ENCODE results near the gene EHMT2.
"Not testable (repeated sequence)": the region's sequence is repeated elsewhere in the genome, so short reads cannot be mapped to it uniquely, and the experiment has no call there.

The EHMT2 gene

DNA sequence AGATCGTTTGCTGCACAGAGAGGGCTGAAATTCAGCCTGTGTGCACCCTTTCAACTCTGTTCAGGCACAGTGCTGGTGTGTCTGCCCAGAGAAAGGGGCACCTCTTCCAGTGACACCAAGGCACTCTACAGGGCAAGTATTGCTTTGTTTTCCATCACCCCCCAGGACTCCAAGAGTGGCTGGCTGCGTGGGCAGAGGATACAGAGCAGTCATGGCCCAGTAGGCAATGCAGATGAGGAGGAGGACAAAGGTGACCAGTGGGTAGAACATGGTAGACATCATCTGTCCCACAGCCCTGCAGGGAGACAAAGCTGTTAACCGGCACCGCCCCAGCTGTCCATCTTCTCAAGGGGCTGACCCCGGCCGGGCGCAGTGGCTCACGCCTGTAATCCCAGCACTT is 28.2 kb downstream of the EHMT2 start:
- no peaks in the 10 kb centered on the region for H3K27me3 ChIP-seq (ENCODE audit: insufficient read depth, insufficient read length)
- no peak for DNase-seq (ENCODE audit: low read depth, low spot score)
- no peak overlapping the region for H3K4me3 ChIP-seq (ENCODE audit: insufficient read length, low read depth)

DNA sequence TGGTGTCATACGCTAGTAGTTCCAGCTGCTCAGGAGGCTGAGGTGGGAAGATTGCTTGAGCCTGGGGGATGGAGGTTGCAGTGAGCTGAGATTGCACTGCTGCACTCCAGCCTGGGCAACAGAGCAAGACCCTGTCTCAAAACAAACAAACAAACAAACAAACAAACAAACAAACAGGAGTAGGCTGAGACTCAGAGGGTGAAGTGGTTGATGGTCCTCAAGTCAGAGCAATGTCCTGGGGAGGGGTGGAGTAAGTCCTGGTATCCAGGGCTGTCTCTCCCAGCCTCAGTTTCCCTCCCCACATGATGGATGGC is 28.9 kb downstream of the EHMT2 start:
- H3K4me3 ChIP-seq (ENCODE audit: insufficient read length, low read depth); H3K9me3 ChIP-seq (ENCODE audit: insufficient read depth, low read length); DNase-seq (ENCODE audit: low read depth, low spot score); H3K27me3 ChIP-seq (ENCODE audit: insufficient read depth, insufficient read length); H3K36me3 ChIP-seq (ENCODE audit: insufficient read depth, insufficient read length, low read length); H3K9ac ChIP-seq (ENCODE audit: insufficient read length, low read depth): not testable (repeated sequence)
- peaks cover 11% of the 10 kb centered on the region for H3K4me1 ChIP-seq (ENCODE audit: insufficient read depth, insufficient read length)

More for the DNA sequence above, 28.2 kb downstream of the EHMT2 start:
- H3K36me3 ChIP-seq (ENCODE audit: insufficient read depth, insufficient read length, low read length) = no peaks in the 10 kb centered on the region
- peaks cover 11% of the 10 kb centered on the region for H3K4me1 ChIP-seq (ENCODE audit: insufficient read depth, insufficient read length)
- TF ChIP-seq SUZ12 (IDR thresholded peaks at IDR 0.05; ENCODE audit: extremely low read depth, insufficient read depth, insufficient read length) (no peak), YY1 (IDR thresholded peaks at IDR 0.05; ENCODE audit: insufficient read depth, insufficient read length) (no peak), ZNF274 (IDR thresholded peaks at IDR 0.05; ENCODE audit: low read depth, low read length) (no peak)
- no peak overlapping the region for H3K9ac ChIP-seq (ENCODE audit: insufficient read length, low read depth)
- no peaks in the 10 kb centered on the region for H3K9me3 ChIP-seq (ENCODE audit: insufficient read depth, low read length)

DNA sequence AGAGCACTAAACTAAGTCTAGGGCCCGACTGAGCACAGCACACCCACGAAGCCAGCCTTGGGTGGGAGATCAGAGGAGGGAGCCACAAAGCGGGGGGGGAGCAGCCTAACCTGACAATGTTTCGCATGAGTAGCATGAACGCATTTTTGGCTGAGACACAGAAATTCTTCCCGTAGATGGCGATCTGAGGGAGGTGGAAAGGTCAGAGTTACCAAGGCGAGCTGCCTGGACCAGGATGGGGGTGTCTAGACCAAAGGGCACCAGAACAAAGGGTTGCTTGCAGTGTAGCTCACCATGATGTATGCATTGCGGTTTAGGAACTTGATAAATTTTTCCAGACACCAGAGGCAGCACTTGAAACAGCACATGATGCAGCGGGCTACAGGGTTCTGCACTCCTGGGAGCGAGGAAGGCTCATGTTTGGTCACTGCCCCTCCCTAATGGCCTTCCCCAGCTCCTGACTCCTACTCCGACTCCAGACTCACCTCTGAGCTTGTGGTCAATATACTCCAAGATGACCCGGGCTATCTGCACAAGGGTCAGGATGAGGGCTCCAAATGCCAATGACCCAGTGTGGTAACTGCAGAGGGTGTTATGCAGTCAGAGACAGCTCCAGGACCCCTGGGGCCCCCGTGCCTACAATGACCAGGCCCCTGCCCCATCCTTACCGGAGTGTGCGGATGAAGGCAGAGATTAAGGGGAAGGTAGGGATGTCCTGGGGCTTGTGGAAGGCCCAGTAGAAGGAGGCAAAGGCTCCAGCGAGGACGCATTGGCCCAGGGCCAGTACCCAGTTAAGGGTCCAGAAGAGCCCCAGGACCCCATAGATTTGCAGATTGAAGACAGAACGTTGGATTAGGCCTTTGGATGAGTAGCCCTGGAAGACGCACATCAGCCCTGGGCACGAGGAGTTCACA is 32.0 kb downstream of the EHMT2 start:
- Histone ChIP-seq H3K27me3 (ENCODE audit: insufficient read depth, insufficient read length) (no peaks in the 10 kb centered on the region), H3K9me3 (ENCODE audit: insufficient read depth, low read length) (no peaks in the 10 kb centered on the region), H3K36me3 (ENCODE audit: insufficient read depth, insufficient read length, low read length) (peaks cover 7% of the 10 kb centered on the region), H3K9ac (ENCODE audit: insufficient read length, low read depth) (no peak overlapping the region), H3K4me1 (ENCODE audit: insufficient read depth, insufficient read length) (peaks cover 3% of the 10 kb centered on the region), H3K4me3 (ENCODE audit: insufficient read length, low read depth) (no peak overlapping the region)
- no peak for DNase-seq (ENCODE audit: low read depth, low spot score)
- TF ChIP-seq YY1 (IDR thresholded peaks at IDR 0.05; ENCODE audit: insufficient read depth, insufficient read length) = no peak
- no peak for TF ChIP-seq SUZ12 (IDR thresholded peaks at IDR 0.05; ENCODE audit: extremely low read depth, insufficient read depth, insufficient read length)
- TF ChIP-seq ZNF274 (IDR thresholded peaks at IDR 0.05; ENCODE audit: low read depth, low read length) = no peak

DNA sequence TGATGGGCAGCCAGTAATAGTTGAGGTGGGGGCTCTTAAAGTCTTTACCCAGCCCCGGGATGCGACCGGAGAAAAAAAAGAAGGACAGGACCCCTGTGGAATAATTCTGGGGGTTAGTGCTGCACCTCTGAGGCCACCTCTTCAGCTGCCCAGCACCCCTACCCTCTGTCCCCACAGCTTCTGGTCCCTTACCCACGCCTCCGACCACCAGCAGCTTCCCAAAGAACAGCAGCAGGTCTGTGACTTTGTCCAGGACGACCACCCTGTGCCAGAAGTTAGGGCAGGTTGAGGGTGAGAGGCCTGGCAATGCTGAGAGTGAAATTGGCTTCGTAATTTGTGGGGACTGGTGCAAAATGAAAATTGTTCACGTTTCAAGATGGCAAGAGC is 32.7 kb downstream of the EHMT2 start:
- peak overlapping the region; percentile 16 for H3K9ac ChIP-seq (ENCODE audit: insufficient read length, low read depth)
- no peaks in the 10 kb centered on the region for H3K27me3 ChIP-seq (ENCODE audit: insufficient read depth, insufficient read length)
- TF ChIP-seq SUZ12 (IDR thresholded peaks at IDR 0.05; ENCODE audit: extremely low read depth, insufficient read depth, insufficient read length) (no peak), YY1 (IDR thresholded peaks at IDR 0.05; ENCODE audit: insufficient read depth, insufficient read length) (no peak), ZNF274 (IDR thresholded peaks at IDR 0.05; ENCODE audit: low read depth, low read length) (no peak)
- no peak overlapping the region for H3K4me3 ChIP-seq (ENCODE audit: insufficient read length, low read depth)
- peaks cover 4% of the 10 kb centered on the region for H3K4me1 ChIP-seq (ENCODE audit: insufficient read depth, insufficient read length)
- peaks cover 14% of the 10 kb centered on the region for H3K36me3 ChIP-seq (ENCODE audit: insufficient read depth, insufficient read length, low read length)
- no peak for DNase-seq (ENCODE audit: low read depth, low spot score)
- H3K9me3 ChIP-seq (ENCODE audit: insufficient read depth, low read length) = no peaks in the 10 kb centered on the region

DNA sequence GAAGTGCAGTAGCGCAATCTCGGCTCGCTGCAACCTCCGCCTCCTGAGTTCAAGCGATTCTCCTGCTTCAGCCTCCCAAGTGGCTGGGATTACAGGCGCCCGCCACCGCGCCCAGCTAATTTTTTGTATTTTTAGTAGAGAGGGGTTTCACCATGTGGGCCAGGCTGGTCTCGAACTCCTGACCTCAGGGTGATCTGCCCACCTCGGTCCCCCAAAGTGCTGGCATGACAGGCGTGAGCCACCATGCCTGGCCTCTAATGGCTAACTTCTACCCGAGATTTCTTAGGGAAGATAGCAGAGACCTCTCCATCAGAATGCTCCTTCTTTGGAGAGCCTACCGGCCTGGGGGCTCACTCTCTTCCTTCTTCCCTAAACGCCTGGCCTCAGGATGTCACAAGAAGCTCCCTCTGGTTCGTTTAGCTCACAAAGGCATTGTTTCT is 33.4 kb downstream of the EHMT2 start:
- not testable (repeated sequence) for DNase-seq (ENCODE audit: low read depth, low spot score); H3K4me1 ChIP-seq (ENCODE audit: insufficient read depth, insufficient read length); H3K27me3 ChIP-seq (ENCODE audit: insufficient read depth, insufficient read length); H3K9me3 ChIP-seq (ENCODE audit: insufficient read depth, low read length)
- Histone ChIP-seq H3K36me3 (ENCODE audit: insufficient read depth, insufficient read length, low read length) (peaks cover 20% of the 10 kb centered on the region), H3K4me3 (ENCODE audit: insufficient read length, low read depth) (peak overlapping the region; percentile 53), H3K9ac (ENCODE audit: insufficient read length, low read depth) (peak overlapping the region; percentile 16)

DNA sequence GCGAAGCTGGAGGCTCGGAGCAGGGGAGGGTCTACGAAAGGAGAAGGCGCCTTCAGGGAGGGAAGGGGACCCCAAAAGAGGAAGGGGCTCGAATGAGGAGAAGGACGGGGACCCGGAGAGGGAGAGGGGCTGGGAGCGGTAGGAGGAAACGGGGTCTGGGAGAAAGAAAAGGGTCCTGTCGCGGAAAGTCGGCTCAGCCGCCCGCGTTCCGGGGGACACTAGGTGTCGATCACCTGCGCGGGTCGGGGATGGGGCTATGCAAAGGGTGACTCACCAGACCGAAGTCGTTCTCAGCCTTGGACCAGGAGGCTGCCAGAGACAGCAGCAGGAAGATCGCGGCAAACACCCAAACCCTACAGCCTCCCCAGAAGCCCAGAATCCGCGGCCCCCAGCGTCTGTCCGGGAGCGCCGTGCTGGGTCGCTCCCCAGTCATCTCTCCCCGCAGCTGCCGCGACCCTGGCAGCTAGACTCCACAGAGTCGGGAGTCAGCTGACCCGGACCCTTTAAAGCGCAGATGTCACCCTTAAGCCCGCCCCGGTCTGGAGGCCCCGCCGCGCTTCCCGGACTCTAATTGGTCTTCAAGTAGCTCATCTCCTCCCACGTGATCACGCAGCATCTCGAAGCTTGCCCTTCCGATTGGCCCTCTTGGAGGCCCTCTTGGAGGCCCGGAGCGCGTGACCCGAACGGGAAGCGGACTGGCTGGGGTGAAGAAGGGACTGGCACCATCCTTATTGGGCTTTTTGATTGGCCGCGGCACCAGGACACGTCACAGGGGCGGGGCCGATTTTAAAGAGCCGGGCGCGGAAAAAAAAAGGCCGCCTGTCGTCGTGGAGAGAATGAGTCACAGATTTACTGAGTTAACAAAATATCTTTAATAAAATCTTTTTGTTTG is 34.9 kb downstream of the EHMT2 start, which contains the start of gene NEU1:
Gene NEU1, minus strand, starts transcription at position 478 of the 892 bp plus-strand sequence. Its CDS starts 45 bp downstream, at position 433.
- DNase-seq (ENCODE audit: low read depth, low spot score) = peak; percentile 99
- H3K9ac ChIP-seq (ENCODE audit: insufficient read length, low read depth) = peak within 1 kb of the TSS; percentile 93
- TF ChIP-seq YY1 (IDR thresholded peaks at IDR 0.05; ENCODE audit: insufficient read depth, insufficient read length) = no peak
- no peak for TF ChIP-seq ZNF274 (IDR thresholded peaks at IDR 0.05; ENCODE audit: low read depth, low read length)
- TF ChIP-seq SUZ12 (IDR thresholded peaks at IDR 0.05; ENCODE audit: extremely low read depth, insufficient read depth, insufficient read length) = no peak
- peak within 1 kb of the TSS; percentile 84 for H3K4me3 ChIP-seq (ENCODE audit: insufficient read length, low read depth)
- no peaks in the 10 kb centered on the region for H3K27me3 ChIP-seq (ENCODE audit: insufficient read depth, insufficient read length)
- H3K9me3 ChIP-seq (ENCODE audit: insufficient read depth, low read length) = no peaks in the 10 kb centered on the region
- peaks cover 28% of the 10 kb centered on the region for H3K36me3 ChIP-seq (ENCODE audit: insufficient read depth, insufficient read length, low read length)
- H3K4me1 ChIP-seq (ENCODE audit: insufficient read depth, insufficient read length) = peaks cover 4% of the 10 kb centered on the region

DNA sequence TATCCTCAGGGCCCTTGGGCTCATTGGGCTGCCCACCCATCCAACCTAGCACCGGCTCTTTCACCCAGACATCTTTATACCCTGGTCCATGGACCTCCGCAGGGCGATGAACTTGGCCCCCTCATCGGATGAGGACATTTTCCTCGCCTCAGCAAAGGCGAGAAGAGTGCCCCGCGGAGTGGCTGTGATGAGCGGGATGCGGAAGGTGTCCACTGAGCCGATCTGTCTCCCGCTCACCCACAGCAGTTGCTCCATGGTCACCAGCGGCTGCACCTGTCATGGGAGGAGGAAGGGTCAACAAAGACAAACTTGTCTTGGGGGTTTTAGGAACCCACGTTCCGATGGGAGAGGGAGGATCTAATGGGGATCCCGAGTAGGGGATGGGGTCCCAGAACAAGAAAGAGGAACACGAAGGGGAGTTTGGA is 35.6 kb downstream of the EHMT2 start:
- Histone ChIP-seq H3K9me3 (ENCODE audit: insufficient read depth, low read length) (no peaks in the 10 kb centered on the region), H3K27me3 (ENCODE audit: insufficient read depth, insufficient read length) (no peaks in the 10 kb centered on the region), H3K4me3 (ENCODE audit: insufficient read length, low read depth) (peak overlapping the region; percentile 84), H3K36me3 (ENCODE audit: insufficient read depth, insufficient read length, low read length) (peaks cover 33% of the 10 kb centered on the region), H3K9ac (ENCODE audit: insufficient read length, low read depth) (peak overlapping the region; percentile 93), H3K4me1 (ENCODE audit: insufficient read depth, insufficient read length) (peaks cover 4% of the 10 kb centered on the region)
- TF ChIP-seq YY1 (IDR thresholded peaks at IDR 0.05; ENCODE audit: insufficient read depth, insufficient read length) (no peak), ZNF274 (IDR thresholded peaks at IDR 0.05; ENCODE audit: low read depth, low read length) (no peak), SUZ12 (IDR thresholded peaks at IDR 0.05; ENCODE audit: extremely low read depth, insufficient read depth, insufficient read length) (no peak)
- no peak for DNase-seq (ENCODE audit: low read depth, low spot score)

Measured in NT2/D1 (cell line).